ENCODE measurements around the gene SCARB1.

SCARB1 gene

GRCh38 chr12:124732275-124733075 is 131.2 kb downstream of the SCARB1 start:
- DNase-seq (ENCODE audit: low read depth in 2 of 2, low spot score in 1 of 2), result no peak

- DNase-seq (ENCODE audit: low read depth in 2 of 2, low spot score in 1 of 2), result no peak
These were observed 131.8 kb downstream of the SCARB1 start for GRCh38 chr12:124731869-124732268.

GRCh38 chr12:124730455-124730932 is 133.2 kb downstream of the SCARB1 start:
- DNase-seq (ENCODE audit: low read depth in 2 of 2, low spot score in 1 of 2), result no peak

- DNase-seq (ENCODE audit: low read depth in 2 of 2, low spot score in 1 of 2), result no peak
These were observed 135.7 kb downstream of the SCARB1 start for GRCh38 chr12:124727922-124728321.

GRCh38 chr12:124727264-124727800 is 136.3 kb downstream of the SCARB1 start:
- no peak for DNase-seq (ENCODE audit: low read depth in 2 of 2, low spot score in 1 of 2)
